GM13976 (cell line): ENCODE results near the gene NPFF.
A peak's percentile ranks its signal among the peaks of the same experiment; 100 is the strongest.

ENCODE experiments used
- DNase-seq: peaks from one replicate; pipeline ENCODE4 v3.0.0; 2012; ENCODE audit warnings: low spot score
- in situ Hi-C: fragments of 300-500 bp; cut with MboI; formaldehyde crosslinking; loops from one replicate; pipeline ENCODE4 v1.12.0; 2022; ENCODE audit warnings: low sequenced_read_pairs, mixed read lengths, inconsistent platforms; ENCODE audit not compliant: unreplicated experiment
- TF ChIP-seq, protein P1 (sequence below): IDR thresholded peaks from 2 replicates; pipeline ENCODE4 v1.5.1; 2012; ENCODE audit warnings: borderline replicate concordance, mild to moderate bottlenecking; ENCODE audit not compliant: insufficient read depth; ENCODE audit errors: extremely low read depth, missing control alignments, control extremely low read depth

The NPFF gene

DNA sequence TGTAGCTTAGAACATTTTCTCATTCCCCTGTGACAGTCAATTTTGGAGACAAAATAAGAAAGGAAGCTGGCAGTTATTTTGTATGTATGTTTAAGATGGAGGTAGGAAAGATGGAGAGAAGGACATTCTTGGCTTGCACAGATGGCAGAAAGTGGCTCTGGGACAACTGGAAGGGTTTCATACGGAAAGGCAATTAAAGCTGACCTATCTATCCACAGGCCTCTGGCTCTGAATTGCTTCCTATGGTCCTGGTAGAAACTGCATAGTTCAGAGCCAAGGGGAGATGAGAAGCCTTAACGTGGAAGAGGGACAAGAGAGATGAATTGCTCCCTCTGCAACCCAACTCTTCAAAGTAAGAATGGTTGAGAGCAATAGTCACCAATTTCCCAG, 8.0 kb upstream of the NPFF start:
- TF ChIP-seq, protein P1, sequence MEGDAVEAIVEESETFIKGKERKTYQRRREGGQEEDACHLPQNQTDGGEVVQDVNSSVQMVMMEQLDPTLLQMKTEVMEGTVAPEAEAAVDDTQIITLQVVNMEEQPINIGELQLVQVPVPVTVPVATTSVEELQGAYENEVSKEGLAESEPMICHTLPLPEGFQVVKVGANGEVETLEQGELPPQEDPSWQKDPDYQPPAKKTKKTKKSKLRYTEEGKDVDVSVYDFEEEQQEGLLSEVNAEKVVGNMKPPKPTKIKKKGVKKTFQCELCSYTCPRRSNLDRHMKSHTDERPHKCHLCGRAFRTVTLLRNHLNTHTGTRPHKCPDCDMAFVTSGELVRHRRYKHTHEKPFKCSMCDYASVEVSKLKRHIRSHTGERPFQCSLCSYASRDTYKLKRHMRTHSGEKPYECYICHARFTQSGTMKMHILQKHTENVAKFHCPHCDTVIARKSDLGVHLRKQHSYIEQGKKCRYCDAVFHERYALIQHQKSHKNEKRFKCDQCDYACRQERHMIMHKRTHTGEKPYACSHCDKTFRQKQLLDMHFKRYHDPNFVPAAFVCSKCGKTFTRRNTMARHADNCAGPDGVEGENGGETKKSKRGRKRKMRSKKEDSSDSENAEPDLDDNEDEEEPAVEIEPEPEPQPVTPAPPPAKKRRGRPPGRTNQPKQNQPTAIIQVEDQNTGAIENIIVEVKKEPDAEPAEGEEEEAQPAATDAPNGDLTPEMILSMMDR = no peak
- in situ Hi-C loops = no loop called here
- DNase-seq = no peak

DNA sequence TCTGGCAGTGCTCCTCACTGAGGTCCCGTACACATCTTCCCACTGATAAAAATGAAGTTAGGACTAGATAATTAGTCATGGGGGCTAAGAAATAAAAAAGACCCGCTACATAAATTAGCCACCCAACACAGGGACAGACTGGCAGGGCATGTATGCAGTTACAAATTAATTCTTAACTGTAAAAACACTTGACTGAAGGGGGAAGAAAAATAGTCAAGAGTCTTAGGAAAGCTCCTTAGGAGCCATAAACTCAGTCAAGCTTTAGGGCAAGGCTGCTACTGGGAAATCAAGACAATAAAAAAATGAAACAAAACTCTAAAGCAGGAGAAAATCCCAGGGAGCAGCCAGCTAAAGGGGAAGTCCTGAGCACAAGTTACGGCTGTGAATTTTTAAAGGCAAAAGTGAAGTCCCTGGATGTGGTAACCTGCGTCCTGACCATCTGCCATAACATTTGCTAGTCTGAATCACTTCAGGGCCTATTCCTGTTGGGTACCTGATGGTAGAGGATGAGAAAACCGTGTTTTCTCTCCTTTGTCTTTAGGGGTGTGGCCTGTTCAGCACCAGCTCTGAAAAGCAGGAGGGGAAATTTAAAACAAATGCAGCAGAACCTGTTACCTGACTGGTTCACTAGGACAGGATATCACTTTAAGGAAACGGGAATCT, 7.5 kb upstream of the NPFF start:
- no peak for DNase-seq
- in situ Hi-C loops = no loop called here
- TF ChIP-seq, protein P1 = no peak

DNA sequence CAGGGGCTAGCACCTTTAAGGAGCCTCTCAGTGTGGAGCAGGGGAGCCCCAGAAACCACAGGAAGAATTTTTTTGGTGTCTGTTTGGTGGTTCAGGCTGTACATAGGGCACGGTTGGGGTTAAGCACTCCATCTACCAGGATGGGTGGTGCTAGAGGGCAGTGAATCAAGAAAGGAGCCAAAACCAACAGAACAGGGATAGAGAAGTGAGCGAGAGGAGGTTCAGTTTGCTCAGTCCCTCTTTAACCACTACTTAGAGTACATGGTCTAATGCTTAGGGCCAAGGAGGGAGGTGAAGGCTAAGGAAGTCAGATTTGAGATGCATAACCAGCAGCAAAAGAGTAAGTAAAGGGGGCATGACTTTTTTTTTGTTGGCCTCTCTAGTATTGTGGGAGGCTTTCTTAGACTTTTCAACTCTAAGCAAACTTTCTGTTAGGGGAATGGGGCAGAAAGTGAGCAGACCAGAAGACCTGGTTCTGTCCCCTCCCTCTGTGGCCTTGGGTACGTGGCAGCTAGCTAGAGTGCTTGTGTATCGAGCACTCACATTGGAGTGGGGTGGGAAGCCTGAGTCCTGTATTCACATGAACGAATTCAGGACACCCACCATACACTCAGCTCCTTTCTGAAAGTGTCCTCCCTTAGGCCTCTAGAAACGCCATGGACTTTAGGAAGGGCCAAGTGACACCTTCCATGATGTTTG, 6.6 kb upstream of the NPFF start:
- DNase-seq = no peak
- in situ Hi-C loops = no loop called here
- TF ChIP-seq, protein P1 = no peak

GRCh38 chr12:53510181-53510812, 3.0 kb upstream of the NPFF start:
- no peak for DNase-seq
- TF ChIP-seq, protein P1 = no peak
- in situ Hi-C loops = no loop called here

GRCh38 chr12:53508534-53509170, 1.4 kb upstream of the NPFF start:
- TF ChIP-seq, protein P1 = peak; percentile 94
- in situ Hi-C loops = no loop called here
- DNase-seq = peak; percentile 83

- TF ChIP-seq, protein P1 = no peak
- in situ Hi-C loops = no loop called here
- no peak for DNase-seq
These were observed 260 bp upstream of the NPFF start for GRCh38 chr12:53507603-53507885.
